HepG2 (cell line): ENCODE measurements around the gene B4GALT3. TPM values are rescaled to one million over a fixed set of nuclear protein-coding genes. Genes with fewer than 3 reads are reported as not detected.

ENCODE experiments used
- IKZF4 ChIP-seq: sonication (generic); formaldehyde crosslinking; IDR thresholded peaks from 2 replicates; pipeline ENCODE4 v1.5.1; 2020; ENCODE audit warnings: borderline replicate concordance, mild to moderate bottlenecking, low read depth, missing genetic modification reagents; ENCODE audit errors: not compliant biosample characterization
- MTA3 ChIP-seq: sonication (generic); formaldehyde crosslinking; IDR thresholded peaks from 2 replicates; pipeline ENCODE4 v1.4.0; 2020; ENCODE audit warnings: missing genetic modification reagents
- NAIF1 ChIP-seq: sonication (generic); formaldehyde crosslinking; IDR thresholded peaks from 2 replicates; pipeline ENCODE4 v1.5.0; 2020; ENCODE audit warnings: mild to moderate bottlenecking, missing genetic modification reagents, borderline replicate concordance
- PHB2 ChIP-seq: fragments of 450-650 bp; IDR thresholded peaks from 2 replicates; pipeline ENCODE4 v1.6.1; 2018; ENCODE audit not compliant: partially characterized antibody
- POLR2AphosphoS5 ChIP-seq: IDR thresholded peaks from 2 replicates; pipeline ENCODE4 v1.6.1; 2012; ENCODE audit warnings: low read depth, low read length
- SIN3A ChIP-seq: IDR thresholded peaks from 2 replicates; pipeline ENCODE4 v1.6.1; 2011; ENCODE audit warnings: low read depth, mild to moderate bottlenecking, control low read depth, low read length, borderline replicate concordance
- SMAD9 ChIP-seq: sonication (generic); formaldehyde crosslinking; IDR thresholded peaks from 2 replicates; pipeline ENCODE4 v1.5.1; 2020; ENCODE audit warnings: mild to moderate bottlenecking, missing genetic modification reagents
- ZMYM3 ChIP-seq: sonication (generic); formaldehyde crosslinking; IDR thresholded peaks from 2 replicates; pipeline ENCODE4 v1.5.1; 2020; ENCODE audit warnings: mild to moderate bottlenecking, missing genetic modification reagents
- ZNF263 ChIP-seq: sonication (generic); formaldehyde crosslinking; IDR thresholded peaks from 2 replicates; pipeline ENCODE4 v1.4.0; 2020; ENCODE audit warnings: missing genetic modification reagents
- ZNF282 ChIP-seq: fragments of 450-650 bp; IDR thresholded peaks from 2 replicates; pipeline ENCODE4 v1.6.1; 2018; ENCODE audit not compliant: partially characterized antibody
- ZNF44 ChIP-seq: sonication (generic); formaldehyde crosslinking; IDR thresholded peaks from 2 replicates; pipeline ENCODE4 v1.5.1; 2020; ENCODE audit warnings: mild to moderate bottlenecking, missing genetic modification reagents
- ZNF567 ChIP-seq: sonication (generic); formaldehyde crosslinking; IDR thresholded peaks from 2 replicates; pipeline ENCODE4 v1.8.1; 2023; ENCODE audit warnings: mild to moderate bottlenecking, missing genetic modification reagents, borderline replicate concordance
- ZNF768 ChIP-seq: sonication (generic); formaldehyde crosslinking; IDR thresholded peaks from 2 replicates; pipeline ENCODE4 v1.4.0; 2020; ENCODE audit warnings: missing genetic modification reagents
- polyA plus RNA-seq, 8 experiments: library from polyadenylated mRNA; depleted of rRNA in 3 of 8; stranded (reverse) in 7 of 8; unstranded in 1 of 8; fragments of >200 nt; fragmentation: Illumina TruSeq in 4 of 8; extraction: Trizol in 4 of 8; gene quantifications; 2 replicates each; pipeline versions ENCODE4 v1.2.1 to v1.2.3, GENCODE V29; 2011 to 2016; ENCODE audit warnings: low read depth in 4 of 8, missing spikeins in 1 of 8, mixed read lengths in 1 of 8; ENCODE audit not compliant: insufficient read depth in 1 of 8
- total RNA-seq, 5 experiments: library from RNA; depleted of rRNA; stranded (reverse); fragments of >200 nt; fragmentation: Illumina TruSeq; extraction: Trizol; gene quantifications; 2 replicates each; pipeline ENCODE4 v1.2.3, GENCODE V29; 2016; ENCODE audit warnings: low read depth in 1 of 5
- TF ChIP-seq, protein P1 (sequence below): sonication (generic); formaldehyde crosslinking; IDR thresholded peaks from 2 replicates; pipeline ENCODE4 v1.9.0; 2021; ENCODE audit warnings: missing genetic modification reagents, borderline replicate concordance
- TF ChIP-seq, protein P2 (sequence below): sonication (generic); formaldehyde crosslinking; IDR thresholded peaks from 2 replicates; pipeline ENCODE4 v1.5.0; 2020; ENCODE audit warnings: missing genetic modification reagents
- TF ChIP-seq, protein P3 (sequence below): sonication (generic); formaldehyde crosslinking; IDR thresholded peaks from 2 replicates; pipeline ENCODE4 v1.5.0; 2020; ENCODE audit warnings: mild to moderate bottlenecking, missing genetic modification reagents, moderate library complexity
- TF ChIP-seq, protein P4 (sequence below): sonication (generic); formaldehyde crosslinking; IDR thresholded peaks from 2 replicates; pipeline ENCODE4 v1.5.0; 2020; ENCODE audit warnings: mild to moderate bottlenecking, missing genetic modification reagents
- TF ChIP-seq, protein P5 (sequence below): IDR thresholded peaks from 2 replicates; pipeline ENCODE4 v1.6.1; 2016; ENCODE audit warnings: missing biosample characterization, missing genetic modification reagents, low read depth
- TF ChIP-seq, protein P6 (sequence below): sonication (generic); formaldehyde crosslinking; IDR thresholded peaks from 2 replicates; pipeline ENCODE4 v1.4.0; 2020; ENCODE audit warnings: missing genetic modification reagents, borderline replicate concordance

B4GALT3 gene
- total and polyA plus RNA-seq, 2 of the 13 experiments (the other 11 are each of a cell fraction or from before 2014, with no cell fraction given) = 35.6 to 40.4 TPM

DNA sequence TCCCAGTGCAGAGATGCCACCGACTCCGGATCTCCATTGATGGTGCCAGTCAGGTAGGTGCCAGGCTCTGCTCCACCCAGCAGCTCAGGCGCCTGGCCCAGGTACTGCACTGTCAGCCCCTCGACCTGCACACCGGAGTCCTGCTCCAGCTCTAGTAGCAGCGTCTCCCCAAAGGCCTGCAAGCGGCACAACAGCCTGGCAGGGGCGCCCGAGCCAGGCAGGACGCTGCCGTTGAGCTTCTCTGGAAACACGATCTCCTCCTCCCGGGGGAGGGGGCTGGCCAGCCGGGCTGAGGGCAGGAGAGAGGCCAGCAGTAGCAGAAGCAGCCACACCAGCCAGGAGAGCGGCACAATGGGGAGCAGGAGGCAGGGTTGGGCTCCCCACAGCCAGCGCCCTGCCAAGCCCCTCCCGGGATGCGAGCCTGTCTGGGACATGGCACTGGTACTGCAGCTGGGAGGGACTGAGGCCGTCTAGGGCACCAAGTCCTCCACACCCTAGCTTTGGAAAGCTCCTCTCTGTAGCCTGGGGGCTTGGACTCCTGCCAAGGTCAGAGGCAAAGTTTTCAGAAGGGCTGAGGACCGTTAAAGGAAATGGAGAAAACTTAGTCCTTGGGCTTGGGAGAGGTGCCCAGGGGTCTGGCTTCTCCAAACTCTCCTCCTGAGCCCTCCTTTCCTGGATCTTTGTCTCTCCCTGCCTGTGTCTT is 21.0 kb upstream of the B4GALT3 start (continued):
- TF ChIP-seq SMAD9 (CRISPR knock-in tag) = no peak
- no peak for TF ChIP-seq POLR2AphosphoS5
- TF ChIP-seq, protein P1, sequence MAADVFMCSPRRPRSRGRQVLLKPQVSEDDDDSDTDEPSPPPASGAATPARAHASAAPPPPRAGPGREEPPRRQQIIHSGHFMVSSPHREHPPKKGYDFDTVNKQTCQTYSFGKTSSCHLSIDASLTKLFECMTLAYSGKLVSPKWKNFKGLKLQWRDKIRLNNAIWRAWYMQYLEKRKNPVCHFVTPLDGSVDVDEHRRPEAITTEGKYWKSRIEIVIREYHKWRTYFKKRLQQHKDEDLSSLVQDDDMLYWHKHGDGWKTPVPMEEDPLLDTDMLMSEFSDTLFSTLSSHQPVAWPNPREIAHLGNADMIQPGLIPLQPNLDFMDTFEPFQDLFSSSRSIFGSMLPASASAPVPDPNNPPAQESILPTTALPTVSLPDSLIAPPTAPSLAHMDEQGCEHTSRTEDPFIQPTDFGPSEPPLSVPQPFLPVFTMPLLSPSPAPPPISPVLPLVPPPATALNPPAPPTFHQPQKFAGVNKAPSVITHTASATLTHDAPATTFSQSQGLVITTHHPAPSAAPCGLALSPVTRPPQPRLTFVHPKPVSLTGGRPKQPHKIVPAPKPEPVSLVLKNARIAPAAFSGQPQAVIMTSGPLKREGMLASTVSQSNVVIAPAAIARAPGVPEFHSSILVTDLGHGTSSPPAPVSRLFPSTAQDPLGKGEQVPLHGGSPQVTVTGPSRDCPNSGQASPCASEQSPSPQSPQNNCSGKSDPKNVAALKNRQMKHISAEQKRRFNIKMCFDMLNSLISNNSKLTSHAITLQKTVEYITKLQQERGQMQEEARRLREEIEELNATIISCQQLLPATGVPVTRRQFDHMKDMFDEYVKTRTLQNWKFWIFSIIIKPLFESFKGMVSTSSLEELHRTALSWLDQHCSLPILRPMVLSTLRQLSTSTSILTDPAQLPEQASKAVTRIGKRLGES = no peak
- TF ChIP-seq, protein P2, sequence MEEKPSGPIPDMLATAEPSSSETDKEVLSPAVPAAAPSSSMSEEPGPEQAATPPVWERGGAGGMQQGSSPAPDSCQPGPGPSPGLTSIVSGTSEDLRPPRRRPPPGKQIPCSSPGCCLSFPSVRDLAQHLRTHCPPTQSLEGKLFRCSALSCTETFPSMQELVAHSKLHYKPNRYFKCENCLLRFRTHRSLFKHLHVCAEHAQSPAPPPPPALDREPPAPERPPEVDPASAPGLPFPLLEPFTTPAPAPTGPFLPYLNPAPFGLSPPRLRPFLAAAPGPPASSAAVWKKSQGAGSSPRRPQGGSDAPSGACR = 0 out of 2 replicates have a peak, but pooled peaks have one; percentile 41
- TF ChIP-seq, protein P3, sequence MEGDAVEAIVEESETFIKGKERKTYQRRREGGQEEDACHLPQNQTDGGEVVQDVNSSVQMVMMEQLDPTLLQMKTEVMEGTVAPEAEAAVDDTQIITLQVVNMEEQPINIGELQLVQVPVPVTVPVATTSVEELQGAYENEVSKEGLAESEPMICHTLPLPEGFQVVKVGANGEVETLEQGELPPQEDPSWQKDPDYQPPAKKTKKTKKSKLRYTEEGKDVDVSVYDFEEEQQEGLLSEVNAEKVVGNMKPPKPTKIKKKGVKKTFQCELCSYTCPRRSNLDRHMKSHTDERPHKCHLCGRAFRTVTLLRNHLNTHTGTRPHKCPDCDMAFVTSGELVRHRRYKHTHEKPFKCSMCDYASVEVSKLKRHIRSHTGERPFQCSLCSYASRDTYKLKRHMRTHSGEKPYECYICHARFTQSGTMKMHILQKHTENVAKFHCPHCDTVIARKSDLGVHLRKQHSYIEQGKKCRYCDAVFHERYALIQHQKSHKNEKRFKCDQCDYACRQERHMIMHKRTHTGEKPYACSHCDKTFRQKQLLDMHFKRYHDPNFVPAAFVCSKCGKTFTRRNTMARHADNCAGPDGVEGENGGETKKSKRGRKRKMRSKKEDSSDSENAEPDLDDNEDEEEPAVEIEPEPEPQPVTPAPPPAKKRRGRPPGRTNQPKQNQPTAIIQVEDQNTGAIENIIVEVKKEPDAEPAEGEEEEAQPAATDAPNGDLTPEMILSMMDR (CRISPR knock-in tag) = peak; percentile 59
- TF ChIP-seq SIN3A = no peak
- TF ChIP-seq ZNF263 (CRISPR knock-in tag) = peak; percentile 21; the same call in 1 of the 2 replicates
- no peak for TF ChIP-seq ZMYM3
- no peak for TF ChIP-seq NAIF1 (CRISPR knock-in tag)
- no peak for TF ChIP-seq ZNF567 (CRISPR knock-in tag)
- 0 out of 2 replicates have a peak, but pooled peaks have one; percentile 19 for TF ChIP-seq ZNF768 (CRISPR knock-in tag)
- TF ChIP-seq ZNF282 = no peak
- TF ChIP-seq, protein P4, sequence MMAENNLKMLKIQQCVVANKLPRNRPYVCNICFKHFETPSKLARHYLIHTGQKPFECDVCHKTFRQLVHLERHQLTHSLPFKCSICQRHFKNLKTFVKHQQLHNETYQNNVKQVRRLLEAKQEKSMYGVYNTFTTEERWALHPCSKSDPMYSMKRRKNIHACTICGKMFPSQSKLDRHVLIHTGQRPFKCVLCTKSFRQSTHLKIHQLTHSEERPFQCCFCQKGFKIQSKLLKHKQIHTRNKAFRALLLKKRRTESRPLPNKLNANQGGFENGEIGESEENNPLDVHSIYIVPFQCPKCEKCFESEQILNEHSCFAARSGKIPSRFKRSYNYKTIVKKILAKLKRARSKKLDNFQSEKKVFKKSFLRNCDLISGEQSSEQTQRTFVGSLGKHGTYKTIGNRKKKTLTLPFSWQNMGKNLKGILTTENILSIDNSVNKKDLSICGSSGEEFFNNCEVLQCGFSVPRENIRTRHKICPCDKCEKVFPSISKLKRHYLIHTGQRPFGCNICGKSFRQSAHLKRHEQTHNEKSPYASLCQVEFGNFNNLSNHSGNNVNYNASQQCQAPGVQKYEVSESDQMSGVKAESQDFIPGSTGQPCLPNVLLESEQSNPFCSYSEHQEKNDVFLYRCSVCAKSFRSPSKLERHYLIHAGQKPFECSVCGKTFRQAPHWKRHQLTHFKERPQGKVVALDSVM = 0 out of 2 replicates have a peak, but pooled peaks have one; percentile 24
- TF ChIP-seq ZNF44 (CRISPR knock-in tag) = 0 out of 2 replicates have a peak, but pooled peaks have one; percentile 52
- TF ChIP-seq, protein P5, sequence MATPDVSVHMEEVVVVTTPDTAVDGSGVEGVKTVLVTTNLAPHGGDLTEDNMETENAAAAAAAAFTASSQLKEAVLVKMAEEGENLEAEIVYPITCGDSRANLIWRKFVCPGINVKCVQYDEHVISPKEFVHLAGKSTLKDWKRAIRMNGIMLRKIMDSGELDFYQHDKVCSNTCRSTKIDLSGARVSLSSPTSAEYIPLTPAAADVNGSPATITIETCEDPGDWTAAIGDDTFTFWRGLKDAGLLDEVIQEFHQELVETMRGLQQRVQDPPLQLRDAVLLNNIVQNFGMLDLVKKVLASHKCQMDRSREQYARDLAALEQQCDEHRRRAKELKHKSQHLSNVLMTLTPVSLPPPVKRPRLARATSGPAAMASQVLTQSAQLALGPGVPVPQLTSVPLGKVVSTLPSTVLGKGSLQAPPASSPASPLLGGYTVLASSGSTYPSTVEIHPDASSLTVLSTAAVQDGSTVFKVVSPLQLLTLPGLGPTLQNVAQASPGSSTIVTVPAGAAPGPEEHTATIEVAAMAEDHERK (CRISPR knock-in tag) = no peak
- no peak for TF ChIP-seq PHB2
- peak; percentile 66 for TF ChIP-seq IKZF4 (CRISPR knock-in tag)
- TF ChIP-seq, protein P6, sequence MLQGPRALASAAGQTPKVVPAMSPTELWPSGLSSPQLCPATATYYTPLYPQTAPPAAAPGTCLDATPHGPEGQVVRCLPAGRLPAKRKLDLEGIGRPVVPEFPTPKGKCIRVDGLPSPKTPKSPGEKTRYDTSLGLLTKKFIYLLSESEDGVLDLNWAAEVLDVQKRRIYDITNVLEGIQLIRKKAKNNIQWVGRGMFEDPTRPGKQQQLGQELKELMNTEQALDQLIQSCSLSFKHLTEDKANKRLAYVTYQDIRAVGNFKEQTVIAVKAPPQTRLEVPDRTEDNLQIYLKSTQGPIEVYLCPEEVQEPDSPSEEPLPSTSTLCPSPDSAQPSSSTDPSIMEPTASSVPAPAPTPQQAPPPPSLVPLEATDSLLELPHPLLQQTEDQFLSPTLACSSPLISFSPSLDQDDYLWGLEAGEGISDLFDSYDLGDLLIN (CRISPR knock-in tag) = no peak
- no peak for TF ChIP-seq MTA3
